H1 (cell line): ENCODE data around the gene NKAIN2. TPM values are rescaled to one million over a fixed set of nuclear protein-coding genes. Genes with fewer than 3 reads are reported as not detected.

Experiments
- CTCF ChIA-PET: fragments of 300-600 bp; sonication (Branson Sonifier 250); formaldehyde crosslinking; loops from one replicate; lab custom pipeline; 2021; ENCODE audit not compliant: partially characterized antibody; lab: Charles Lee
- POLR2A ChIA-PET: fragments of 300-600 bp; sonication (Branson Sonifier 250); formaldehyde crosslinking; loops from one replicate; lab custom pipeline; 2021; ENCODE audit warnings: inconsistent platforms; ENCODE audit not compliant: partially characterized antibody; lab: Charles Lee
- DNase-seq, 2 experiments: peaks; one replicate each; pipeline versions ENCODE4 v3.0.0 to v3.0.0-alpha.2; 2010 to 2022; ENCODE audit warnings: low spot score in 2 of 2, low read depth in 1 of 2, mixed read lengths in 1 of 2
- FAIRE-seq: peaks from 2 replicates; lab custom pipeline; 2011; peaks lifted over from hg19 to GRCh38; lab: Jason Lieb, UNC
- H2AFZ ChIP-seq: 2 replicates; pipeline ENCODE4 v1.8.1; 2012; ENCODE audit warnings: low read length, inconsistent platforms
- H2AK5ac ChIP-seq: 2 replicates; pipeline ENCODE4 v1.6.1; 2013; ENCODE audit warnings: low read depth, low read length
- H2BK120ac ChIP-seq: replicated peaks from 2 replicates; pipeline ENCODE3; 2013; ENCODE audit warnings: low read depth, low read length, inconsistent platforms
- H2BK12ac ChIP-seq: 2 replicates; pipeline ENCODE4 v1.6.1; 2013; ENCODE audit warnings: low read depth, low read length
- H2BK15ac ChIP-seq: 2 replicates; pipeline ENCODE4 v1.6.1; 2013; ENCODE audit warnings: low read length
- H2BK20ac ChIP-seq: 2 replicates; pipeline ENCODE4 v1.6.1; 2013; ENCODE audit warnings: low read length
- H2BK5ac ChIP-seq: 2 replicates; pipeline ENCODE4 v1.6.1; 2013; ENCODE audit warnings: low read depth, low read length
- H3K14ac ChIP-seq: 2 replicates; pipeline ENCODE4 v1.6.1; 2013; ENCODE audit warnings: inconsistent platforms; ENCODE audit not compliant: insufficient read length
- H3K18ac ChIP-seq: 2 replicates; pipeline ENCODE4 v1.6.1; 2013; ENCODE audit warnings: low read length; ENCODE audit errors: extremely low read depth
- H3K23ac ChIP-seq: 2 replicates; pipeline ENCODE4 v1.6.1; 2013; ENCODE audit warnings: inconsistent platforms; ENCODE audit not compliant: insufficient read length
- H3K23me2 ChIP-seq: 2 replicates; pipeline ENCODE4 v1.6.1; 2013; ENCODE audit warnings: low read depth, low read length
- H3K27ac ChIP-seq: 2 replicates; pipeline ENCODE4 v1.6.1; 2011; ENCODE audit warnings: low read depth, low read length, inconsistent platforms
- H3K27me3 ChIP-seq, 4 experiments: replicated peaks in 1 of 4; 1 replicate in 1 of 4; 2 replicates in 3 of 4; pipeline versions ENCODE4 v1.6.1 to v1.8.1; 2011 to 2013; ENCODE audit warnings: low read length in 3 of 4, mild to moderate bottlenecking in 3 of 4, inconsistent platforms in 2 of 4, mixed read lengths in 2 of 4, moderate library complexity in 1 of 4; ENCODE audit not compliant: control insufficient read depth in 3 of 4, insufficient read depth in 3 of 4; ENCODE audit errors: extremely low read depth in 1 of 4
- H3K36me3 ChIP-seq, 4 experiments: 2 replicates each; pipeline versions ENCODE4 v1.6.1 to v1.8.1; 2011 to 2013; ENCODE audit warnings: mild to moderate bottlenecking in 4 of 4, low read length in 3 of 4, moderate library complexity in 2 of 4, control low read depth in 1 of 4, inconsistent platforms in 1 of 4; ENCODE audit not compliant: insufficient read depth in 4 of 4, control insufficient read depth in 2 of 4
- H3K4ac ChIP-seq: replicated peaks from 2 replicates; pipeline ENCODE3; 2013; ENCODE audit warnings: low read length, low read depth, mixed read lengths, inconsistent platforms; ENCODE audit not compliant: insufficient read length
- H3K4me1 ChIP-seq, 4 experiments: replicated peaks in 1 of 4; 1 replicate in 1 of 4; 2 replicates in 3 of 4; pipeline versions ENCODE4 v1.6.1 to v1.8.1; 2011 to 2013; ENCODE audit warnings: low read length in 3 of 4, inconsistent platforms in 2 of 4, mixed read lengths in 1 of 4; ENCODE audit not compliant: insufficient read depth in 4 of 4, control insufficient read depth in 3 of 4
- H3K4me2 ChIP-seq, 2 experiments: 2 replicates each; pipeline versions ENCODE4 v1.6.1 to v1.8.1; 2011 to 2013; ENCODE audit warnings: low read depth in 2 of 2, low read length in 2 of 2, control low read depth in 1 of 2, inconsistent platforms in 1 of 2, mild to moderate bottlenecking in 1 of 2; ENCODE audit not compliant: insufficient read depth in 1 of 2
- H3K4me3 ChIP-seq, 4 experiments: fragments of 200-600, 300-600 bp in 1 of 4; sonication (generic), shearing (Covaris generic), sonication (Bioruptor Twin) in 1 of 4; 2 replicates each; pipeline versions ENCODE4 v1.5.1 to v1.8.1; 2011 to 2016; ENCODE audit warnings: low read length in 4 of 4, low read depth in 3 of 4, control low read depth in 2 of 4, inconsistent platforms in 2 of 4, mild to moderate bottlenecking in 2 of 4, mixed read lengths in 1 of 4, moderate library complexity in 1 of 4; ENCODE audit not compliant: insufficient read depth in 2 of 4; ENCODE audit errors: extremely low read depth in 1 of 4
- H3K56ac ChIP-seq: replicated peaks from 2 replicates; pipeline ENCODE3; 2013; ENCODE audit warnings: low read depth, mild to moderate bottlenecking, mixed read lengths, low read length, inconsistent platforms; ENCODE audit not compliant: insufficient read length
- H3K79me1 ChIP-seq: 2 replicates; pipeline ENCODE4 v1.6.1; 2013; ENCODE audit warnings: low read depth, low read length, control low read depth
- H3K79me2 ChIP-seq, 2 experiments: 2 replicates each; pipeline versions ENCODE4 v1.6.1 to v1.8.1; 2012 to 2013; ENCODE audit warnings: low read length in 2 of 2, mild to moderate bottlenecking in 2 of 2, inconsistent platforms in 1 of 2; ENCODE audit not compliant: insufficient read depth in 2 of 2, control insufficient read depth in 1 of 2
- H3K9ac ChIP-seq, 4 experiments: replicated peaks in 1 of 4; 1 replicate in 1 of 4; 2 replicates in 3 of 4; pipeline versions ENCODE4 v1.6.1 to v1.8.1; 2011 to 2013; ENCODE audit warnings: low read depth in 3 of 4, low read length in 3 of 4, control low read depth in 2 of 4, mild to moderate bottlenecking in 2 of 4, moderate library complexity in 2 of 4, inconsistent platforms in 1 of 4; ENCODE audit errors: extremely low read depth in 1 of 4
- H3K9me3 ChIP-seq, 2 experiments: 2 replicates each; pipeline versions ENCODE4 v1.6.1 to v1.8.1; 2012 to 2013; ENCODE audit warnings: mild to moderate bottlenecking in 2 of 2, moderate library complexity in 2 of 2, control low read depth in 1 of 2, inconsistent platforms in 1 of 2, low read depth in 1 of 2, low read length in 1 of 2, mixed read lengths in 1 of 2; ENCODE audit not compliant: insufficient read depth in 2 of 2
- H4K20me1 ChIP-seq, 2 experiments: replicated peaks in 1 of 2; 2 replicates each; pipeline versions ENCODE3 to v1.8.1; 2011 to 2013; ENCODE audit warnings: inconsistent platforms in 2 of 2, low read length in 2 of 2, mild to moderate bottlenecking in 1 of 2; ENCODE audit not compliant: insufficient read depth in 2 of 2, control insufficient read depth in 1 of 2
- H4K5ac ChIP-seq: 2 replicates; pipeline ENCODE4 v1.6.1; 2013; ENCODE audit warnings: low read length, low read depth, mixed read lengths, inconsistent platforms; ENCODE audit not compliant: insufficient read length
- H4K8ac ChIP-seq: 2 replicates; pipeline ENCODE4 v1.8.0; 2013; ENCODE audit warnings: mild to moderate bottlenecking, moderate library complexity, low read length, inconsistent platforms; ENCODE audit not compliant: insufficient read depth; ENCODE audit errors: extremely low read depth
- H4K91ac ChIP-seq: replicated peaks from 2 replicates; pipeline ENCODE3; 2013; ENCODE audit warnings: low read length, mixed read lengths, inconsistent platforms; ENCODE audit not compliant: insufficient read length
- RAD21 ChIP-seq, 2 experiments: IDR thresholded peaks in 1 of 2; conservative IDR thresholded peaks in 1 of 2; 2 replicates each; pipeline ENCODE4 v1.6.1; 2011; ENCODE audit warnings: low read depth in 2 of 2, low read length in 2 of 2, improper control_type of control experiment in 1 of 2, inconsistent platforms in 1 of 2, mild to moderate bottlenecking in 1 of 2, moderate library complexity in 1 of 2
- RFX5 ChIP-seq: IDR thresholded peaks from 2 replicates; pipeline ENCODE4 v1.6.1; 2011; ENCODE audit warnings: low read depth, low read length, improper control_type of control experiment, borderline replicate concordance
- polyA plus RNA-seq, 7 experiments: library from polyadenylated mRNA; depleted of rRNA in 3 of 7; stranded (reverse) in 5 of 7; unstranded in 2 of 7; fragments of >200 nt in 5 of 7; fragments of 200-250 nt in 2 of 7; gene quantifications; 1 replicate in 5 of 7; 2 replicates in 1 of 7; 4 replicates in 1 of 7; pipeline versions ENCODE4 v1.2.1 to v1.2.3, GENCODE V29; 2011 to 2013; ENCODE audit warnings: missing spikeins in 2 of 7, mixed read lengths in 2 of 7
- total RNA-seq: library from RNA; stranded (reverse); fragmentation: NEBNext Ultra II Directional; extraction: Animal tissue kit (Norgen Biotek cat#: 25700); gene quantifications from 2 replicates; pipeline ENCODE4 v1.2.1, GENCODE V29; 2021
- TF ChIP-seq, protein P1 (sequence below), 3 experiments: IDR thresholded peaks; 1 replicate in 2 of 3; 2 replicates in 1 of 3; pipeline versions ENCODE4 v1.5.1 to v1.6.1; 2011; ENCODE audit warnings: low read length in 3 of 3, mild to moderate bottlenecking in 3 of 3, inconsistent platforms in 2 of 3, low read depth in 1 of 3, moderate library complexity in 1 of 3; ENCODE audit not compliant: insufficient read depth in 1 of 3; ENCODE audit errors: control extremely low read depth in 1 of 3

NKAIN2 gene
- total and polyA plus RNA-seq, 2 of the 8 experiments (the other 6 are each of a cell fraction or from before 2014, with no cell fraction given) = 0.20 to 0.34 TPM

DNA sequence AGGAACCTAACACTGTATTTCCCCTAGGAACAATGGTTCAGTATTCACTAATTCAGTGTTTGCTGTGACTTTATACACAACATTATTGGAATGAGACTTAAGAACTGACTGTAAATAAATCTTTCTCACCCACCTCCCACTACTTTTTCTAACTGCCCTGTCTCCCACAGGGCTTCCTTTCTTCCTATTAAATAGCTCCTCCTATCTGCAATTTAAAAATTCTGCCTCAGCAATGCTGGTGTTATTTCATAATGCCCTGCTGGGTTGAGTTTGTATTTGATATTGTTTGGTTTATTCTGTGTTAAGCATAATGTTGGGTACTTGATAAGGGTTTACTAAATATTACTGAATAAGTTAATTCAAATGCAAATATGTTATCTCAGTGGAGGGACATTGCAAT lies 585.5 kb downstream of the NKAIN2 start:
- Histone ChIP-seq H2BK120ac (no peak overlapping the region), H2BK15ac (no peak overlapping the region), H4K20me1 (no peaks in the 10 kb centered on the region), H3K79me1 (no peaks in the 10 kb centered on the region), H3K9ac (no peak overlapping the region), H2AK5ac (no peak overlapping the region), H3K18ac (no peak overlapping the region), H3K23ac (no peak overlapping the region)
- TF ChIP-seq RFX5 (no peak), RAD21 (IDR thresholded peaks at IDR 0.05 in 1 of 2, conservative IDR thresholded peaks at IDR 0.05 in 1 of 2; ENCODE audit: low read depth in 2 of 2, low read length in 2 of 2) (peak; percentile 66 to 69)
- TF ChIP-seq, protein P1, sequence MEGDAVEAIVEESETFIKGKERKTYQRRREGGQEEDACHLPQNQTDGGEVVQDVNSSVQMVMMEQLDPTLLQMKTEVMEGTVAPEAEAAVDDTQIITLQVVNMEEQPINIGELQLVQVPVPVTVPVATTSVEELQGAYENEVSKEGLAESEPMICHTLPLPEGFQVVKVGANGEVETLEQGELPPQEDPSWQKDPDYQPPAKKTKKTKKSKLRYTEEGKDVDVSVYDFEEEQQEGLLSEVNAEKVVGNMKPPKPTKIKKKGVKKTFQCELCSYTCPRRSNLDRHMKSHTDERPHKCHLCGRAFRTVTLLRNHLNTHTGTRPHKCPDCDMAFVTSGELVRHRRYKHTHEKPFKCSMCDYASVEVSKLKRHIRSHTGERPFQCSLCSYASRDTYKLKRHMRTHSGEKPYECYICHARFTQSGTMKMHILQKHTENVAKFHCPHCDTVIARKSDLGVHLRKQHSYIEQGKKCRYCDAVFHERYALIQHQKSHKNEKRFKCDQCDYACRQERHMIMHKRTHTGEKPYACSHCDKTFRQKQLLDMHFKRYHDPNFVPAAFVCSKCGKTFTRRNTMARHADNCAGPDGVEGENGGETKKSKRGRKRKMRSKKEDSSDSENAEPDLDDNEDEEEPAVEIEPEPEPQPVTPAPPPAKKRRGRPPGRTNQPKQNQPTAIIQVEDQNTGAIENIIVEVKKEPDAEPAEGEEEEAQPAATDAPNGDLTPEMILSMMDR (IDR thresholded peaks at IDR 0.05; ENCODE audit: control extremely low read depth in 1 of 3, insufficient read depth in 1 of 3, low read depth in 1 of 3, low read length in 3 of 3) = peak in 1 of 3 experiments; percentile 16; a peak in 1 of 4 replicates
- TF ChIP-seq, all 59 proteins: peak for 2
- H4K5ac ChIP-seq = no peak overlapping the region
- H3K4me2 ChIP-seq = no peak overlapping the region
- ChIA-PET CTCF (interaction anchor here (0.7 to 1.3 kb wide), 6 partner anchors 11 to 587 kb away, joined by 3 to 5 read pairs (median 3); no protein-coding TSS in a partner anchor), POLR2A (no interaction called here)
- H3K27ac ChIP-seq = no peak overlapping the region
- no peak for DNase-seq
- no peak overlapping the region for H3K4ac ChIP-seq
- no peak overlapping the region for H4K91ac ChIP-seq
- peaks cover 0 to 2% (median 0%) of the 10 kb centered on the region in 4 experiments; a peak in 1 of 7 replicates for H3K4me1 ChIP-seq
- H3K56ac ChIP-seq = no peak overlapping the region
- H3K36me3 ChIP-seq = no peaks in the 10 kb centered on the region
- H4K8ac ChIP-seq = no peak overlapping the region
- H3K23me2 ChIP-seq = no peaks in the 10 kb centered on the region
- H2BK20ac ChIP-seq = no peak overlapping the region
- H3K4me3 ChIP-seq = no peak overlapping the region
- no peaks in the 10 kb centered on the region for H3K27me3 ChIP-seq
- H3K9me3 ChIP-seq = no peaks in the 10 kb centered on the region
- H2BK12ac ChIP-seq = no peak overlapping the region
- H3K79me2 ChIP-seq = no peaks in the 10 kb centered on the region
- H3K14ac ChIP-seq = no peak overlapping the region
- no peak for FAIRE-seq
- H2AFZ ChIP-seq = no peak overlapping the region
- H2BK5ac ChIP-seq = no peak overlapping the region
